ENCODE measurements around the gene GPR158. TPM values are rescaled to one million over a fixed set of nuclear protein-coding genes. Genes with fewer than 3 reads are reported as not detected.

Gene GPR158
- total RNA-seq, 2 donors from 2014 or later: not detected

DNA sequence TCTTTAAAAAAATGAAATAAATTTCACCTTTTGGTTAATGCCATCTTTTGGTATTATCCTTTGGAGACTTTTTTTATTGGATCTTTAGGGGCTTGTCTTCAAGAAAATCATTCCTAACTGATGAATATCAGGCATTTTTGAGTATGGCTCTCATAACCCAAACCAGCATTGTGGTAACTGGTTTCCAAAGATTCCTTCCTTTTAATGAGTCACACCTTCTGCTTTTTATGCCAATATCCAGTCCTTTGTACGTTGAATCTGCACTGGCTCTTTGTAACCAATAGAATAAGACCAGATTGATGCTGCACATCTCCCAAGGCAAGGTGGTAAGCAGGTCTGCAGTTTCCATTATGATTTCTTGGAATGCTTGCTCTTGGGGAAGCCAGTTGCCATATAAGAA, 89.1 kb downstream of the GPR158 start:
- Histone ChIP-seq H3K4me3 (no peak overlapping the region), H3K9me3 (no peaks in the 10 kb centered on the region), H3K27ac (no peak overlapping the region), H3K4me1 (no peaks in the 10 kb centered on the region), H3K36me3 (no peaks in the 10 kb centered on the region), H3K27me3 (no peaks in the 10 kb centered on the region)
- no peak for TF ChIP-seq CTCF (IDR thresholded peaks at IDR 0.05)
- DNase-seq (ENCODE audit: low spot score): no peak

GRCh38 chr10:25278180-25278579, 103.4 kb downstream of the GPR158 start:
- H3K36me3 ChIP-seq: no peaks in the 10 kb centered on the region
- no peaks in the 10 kb centered on the region for H3K27me3 ChIP-seq
- no peaks in the 10 kb centered on the region for H3K4me1 ChIP-seq

GRCh38 chr10:25280076-25280475, 105.3 kb downstream of the GPR158 start:
- H3K27ac ChIP-seq: no peak overlapping the region
- no peaks in the 10 kb centered on the region for H3K27me3 ChIP-seq
- no peaks in the 10 kb centered on the region for H3K4me1 ChIP-seq
- no peak for DNase-seq (ENCODE audit: low spot score)
- H3K9me3 ChIP-seq: peaks cover 0 to 17% of the 10 kb centered on the region in 2 donors
- no peak for TF ChIP-seq CTCF (IDR thresholded peaks at IDR 0.05)
- no peak overlapping the region for H3K4me3 ChIP-seq
- H3K36me3 ChIP-seq: no peaks in the 10 kb centered on the region

More at GRCh38 chr10:25278180-25278579, 103.4 kb downstream of the GPR158 start:
- Histone ChIP-seq H3K9me3 (peaks cover 0 to 15% of the 10 kb centered on the region in 2 donors), H3K4me3 (no peak overlapping the region), H3K27ac (no peak overlapping the region)
- no peak for DNase-seq (ENCODE audit: low spot score)
- no peak for TF ChIP-seq CTCF (IDR thresholded peaks at IDR 0.05)

DNA sequence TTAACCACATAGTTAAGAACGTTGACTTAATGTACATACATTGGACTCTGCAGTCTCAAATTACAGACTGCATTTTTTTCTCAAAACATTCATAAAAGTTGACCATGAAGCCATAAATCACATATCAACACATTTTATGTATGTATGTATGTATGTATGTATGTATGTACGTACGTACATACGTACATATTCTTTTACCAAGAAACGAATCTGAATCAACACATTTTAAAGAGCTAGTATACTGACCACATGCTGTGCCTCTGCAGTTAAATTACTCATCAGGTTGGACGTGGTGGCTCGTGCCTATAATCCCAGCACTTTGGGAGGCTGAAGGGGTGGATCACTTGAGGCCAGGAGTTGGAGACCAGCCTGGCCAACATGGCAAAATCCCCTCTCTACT, 105.8 kb downstream of the GPR158 start:
- no peaks in the 10 kb centered on the region for H3K36me3 ChIP-seq
- no peak for DNase-seq (ENCODE audit: low spot score)
- no peaks in the 10 kb centered on the region for H3K27me3 ChIP-seq
- H3K27ac ChIP-seq: no peak overlapping the region
- H3K4me1 ChIP-seq: no peaks in the 10 kb centered on the region
- TF ChIP-seq CTCF (IDR thresholded peaks at IDR 0.05): no peak
- H3K9me3 ChIP-seq: peaks cover 0 to 20% of the 10 kb centered on the region in 2 donors
- H3K4me3 ChIP-seq: no peak overlapping the region

DNA sequence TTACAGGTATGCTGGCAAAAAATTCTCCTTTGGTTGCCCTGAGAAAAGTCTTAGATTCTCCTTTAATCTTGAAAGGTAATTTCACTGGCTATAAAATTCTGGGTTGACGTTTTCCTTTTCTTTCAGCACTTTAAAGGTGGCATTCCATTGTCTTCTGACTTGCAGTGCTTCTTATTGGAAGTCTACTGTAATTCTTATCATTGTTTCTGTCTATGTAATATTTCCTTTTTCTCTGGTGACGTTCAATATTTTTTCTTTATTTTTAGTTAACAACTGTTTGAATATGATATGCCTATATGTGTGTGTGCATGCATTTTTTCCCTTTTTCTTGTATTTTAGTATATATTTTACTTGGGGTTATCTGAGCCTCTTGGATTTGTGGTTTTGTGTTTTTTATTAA, 111.0 kb downstream of the GPR158 start:
- Histone ChIP-seq H3K27me3 (no peaks in the 10 kb centered on the region), H3K27ac (no peak overlapping the region), H3K9me3 (peaks cover 0 to 10% of the 10 kb centered on the region in 2 donors), H3K36me3 (no peaks in the 10 kb centered on the region), H3K4me3 (no peak overlapping the region), H3K4me1 (no peaks in the 10 kb centered on the region)
- no peak for DNase-seq (ENCODE audit: low spot score)
- TF ChIP-seq CTCF (IDR thresholded peaks at IDR 0.05): no peak

DNA sequence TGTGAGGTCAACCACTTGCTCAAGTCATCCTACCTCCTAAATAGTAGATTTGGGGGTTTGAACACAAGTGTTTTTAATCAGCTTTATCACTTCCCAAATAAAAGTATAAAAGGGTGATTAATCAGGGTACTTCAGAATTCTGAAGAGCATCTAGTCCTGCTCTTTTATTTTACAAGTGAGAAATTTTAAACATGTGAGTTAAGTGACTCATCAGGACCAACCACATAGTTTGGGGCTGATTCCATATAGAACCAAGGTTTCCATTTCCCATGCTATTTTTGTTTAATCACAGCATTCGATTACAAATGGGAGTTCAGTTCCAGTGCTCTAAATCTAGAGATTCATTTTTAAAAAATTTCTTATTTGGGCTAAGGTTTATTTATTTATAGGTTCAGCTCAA, 113.4 kb downstream of the GPR158 start:
- H3K4me1 ChIP-seq: no peaks in the 10 kb centered on the region
- no peak for TF ChIP-seq CTCF (IDR thresholded peaks at IDR 0.05)
- no peak for DNase-seq (ENCODE audit: low spot score)
- H3K9me3 ChIP-seq: peaks cover 0 to 10% of the 10 kb centered on the region in 2 donors
- H3K4me3 ChIP-seq: no peak overlapping the region
- no peaks in the 10 kb centered on the region for H3K27me3 ChIP-seq
- no peaks in the 10 kb centered on the region for H3K36me3 ChIP-seq
- H3K27ac ChIP-seq: no peak overlapping the region

Data from right atrium auricular region (tissue), 2 donors.